H1 (cell line): ENCODE measurements around the gene CD38. TPM values are rescaled to one million over a fixed set of nuclear protein-coding genes. Genes with fewer than 3 reads are reported as not detected.

ENCODE experiments used
- CTCF ChIA-PET: fragments of 300-600 bp; sonication (Branson Sonifier 250); formaldehyde crosslinking; loops from one replicate; lab custom pipeline; 2021; ENCODE audit not compliant: partially characterized antibody; lab: Charles Lee
- POLR2A ChIA-PET: fragments of 300-600 bp; sonication (Branson Sonifier 250); formaldehyde crosslinking; loops from one replicate; lab custom pipeline; 2021; ENCODE audit warnings: inconsistent platforms; ENCODE audit not compliant: partially characterized antibody; lab: Charles Lee
- DNase-seq, 2 experiments: peaks; one replicate each; pipeline versions ENCODE4 v3.0.0 to v3.0.0-alpha.2; 2010 to 2022; ENCODE audit warnings: low spot score in 2 of 2, low read depth in 1 of 2, mixed read lengths in 1 of 2
- FAIRE-seq: peaks from 2 replicates; lab custom pipeline; 2011; peaks lifted over from hg19 to GRCh38; lab: Jason Lieb, UNC
- H2AFZ ChIP-seq: 2 replicates; pipeline ENCODE4 v1.8.1; 2012; ENCODE audit warnings: low read length, inconsistent platforms
- H2AK5ac ChIP-seq: 2 replicates; pipeline ENCODE4 v1.6.1; 2013; ENCODE audit warnings: low read depth, low read length
- H2BK120ac ChIP-seq: replicated peaks from 2 replicates; pipeline ENCODE3; 2013; ENCODE audit warnings: low read depth, low read length, inconsistent platforms
- H2BK12ac ChIP-seq: 2 replicates; pipeline ENCODE4 v1.6.1; 2013; ENCODE audit warnings: low read depth, low read length
- H2BK15ac ChIP-seq: 2 replicates; pipeline ENCODE4 v1.6.1; 2013; ENCODE audit warnings: low read length
- H2BK20ac ChIP-seq: 2 replicates; pipeline ENCODE4 v1.6.1; 2013; ENCODE audit warnings: low read length
- H2BK5ac ChIP-seq: 2 replicates; pipeline ENCODE4 v1.6.1; 2013; ENCODE audit warnings: low read depth, low read length
- H3K14ac ChIP-seq: 2 replicates; pipeline ENCODE4 v1.6.1; 2013; ENCODE audit warnings: inconsistent platforms; ENCODE audit not compliant: insufficient read length
- H3K18ac ChIP-seq: 2 replicates; pipeline ENCODE4 v1.6.1; 2013; ENCODE audit warnings: low read length; ENCODE audit errors: extremely low read depth
- H3K23ac ChIP-seq: 2 replicates; pipeline ENCODE4 v1.6.1; 2013; ENCODE audit warnings: inconsistent platforms; ENCODE audit not compliant: insufficient read length
- H3K23me2 ChIP-seq: 2 replicates; pipeline ENCODE4 v1.6.1; 2013; ENCODE audit warnings: low read depth, low read length
- H3K27ac ChIP-seq: 2 replicates; pipeline ENCODE4 v1.6.1; 2011; ENCODE audit warnings: low read depth, low read length, inconsistent platforms
- H3K27me3 ChIP-seq, 4 experiments: replicated peaks in 1 of 4; 1 replicate in 1 of 4; 2 replicates in 3 of 4; pipeline versions ENCODE4 v1.6.1 to v1.8.1; 2011 to 2013; ENCODE audit warnings: low read length in 3 of 4, mild to moderate bottlenecking in 3 of 4, inconsistent platforms in 2 of 4, mixed read lengths in 2 of 4, moderate library complexity in 1 of 4; ENCODE audit not compliant: control insufficient read depth in 3 of 4, insufficient read depth in 3 of 4; ENCODE audit errors: extremely low read depth in 1 of 4
- H3K36me3 ChIP-seq, 4 experiments: 2 replicates each; pipeline versions ENCODE4 v1.6.1 to v1.8.1; 2011 to 2013; ENCODE audit warnings: mild to moderate bottlenecking in 4 of 4, low read length in 3 of 4, moderate library complexity in 2 of 4, control low read depth in 1 of 4, inconsistent platforms in 1 of 4; ENCODE audit not compliant: insufficient read depth in 4 of 4, control insufficient read depth in 2 of 4
- H3K4ac ChIP-seq: replicated peaks from 2 replicates; pipeline ENCODE3; 2013; ENCODE audit warnings: low read length, low read depth, mixed read lengths, inconsistent platforms; ENCODE audit not compliant: insufficient read length
- H3K4me1 ChIP-seq, 4 experiments: replicated peaks in 1 of 4; 1 replicate in 1 of 4; 2 replicates in 3 of 4; pipeline versions ENCODE4 v1.6.1 to v1.8.1; 2011 to 2013; ENCODE audit warnings: low read length in 3 of 4, inconsistent platforms in 2 of 4, mixed read lengths in 1 of 4; ENCODE audit not compliant: insufficient read depth in 4 of 4, control insufficient read depth in 3 of 4
- H3K4me2 ChIP-seq, 2 experiments: 2 replicates each; pipeline versions ENCODE4 v1.6.1 to v1.8.1; 2011 to 2013; ENCODE audit warnings: low read depth in 2 of 2, low read length in 2 of 2, control low read depth in 1 of 2, inconsistent platforms in 1 of 2, mild to moderate bottlenecking in 1 of 2; ENCODE audit not compliant: insufficient read depth in 1 of 2
- H3K4me3 ChIP-seq, 4 experiments: fragments of 200-600, 300-600 bp in 1 of 4; sonication (generic), shearing (Covaris generic), sonication (Bioruptor Twin) in 1 of 4; 2 replicates each; pipeline versions ENCODE4 v1.5.1 to v1.8.1; 2011 to 2016; ENCODE audit warnings: low read length in 4 of 4, low read depth in 3 of 4, control low read depth in 2 of 4, inconsistent platforms in 2 of 4, mild to moderate bottlenecking in 2 of 4, mixed read lengths in 1 of 4, moderate library complexity in 1 of 4; ENCODE audit not compliant: insufficient read depth in 2 of 4; ENCODE audit errors: extremely low read depth in 1 of 4
- H3K56ac ChIP-seq: replicated peaks from 2 replicates; pipeline ENCODE3; 2013; ENCODE audit warnings: low read depth, mild to moderate bottlenecking, mixed read lengths, low read length, inconsistent platforms; ENCODE audit not compliant: insufficient read length
- H3K79me1 ChIP-seq: 2 replicates; pipeline ENCODE4 v1.6.1; 2013; ENCODE audit warnings: low read depth, low read length, control low read depth
- H3K79me2 ChIP-seq, 2 experiments: 2 replicates each; pipeline versions ENCODE4 v1.6.1 to v1.8.1; 2012 to 2013; ENCODE audit warnings: low read length in 2 of 2, mild to moderate bottlenecking in 2 of 2, inconsistent platforms in 1 of 2; ENCODE audit not compliant: insufficient read depth in 2 of 2, control insufficient read depth in 1 of 2
- H3K9ac ChIP-seq, 4 experiments: replicated peaks in 1 of 4; 1 replicate in 1 of 4; 2 replicates in 3 of 4; pipeline versions ENCODE4 v1.6.1 to v1.8.1; 2011 to 2013; ENCODE audit warnings: low read depth in 3 of 4, low read length in 3 of 4, control low read depth in 2 of 4, mild to moderate bottlenecking in 2 of 4, moderate library complexity in 2 of 4, inconsistent platforms in 1 of 4; ENCODE audit errors: extremely low read depth in 1 of 4
- H3K9me3 ChIP-seq, 2 experiments: 2 replicates each; pipeline versions ENCODE4 v1.6.1 to v1.8.1; 2012 to 2013; ENCODE audit warnings: mild to moderate bottlenecking in 2 of 2, moderate library complexity in 2 of 2, control low read depth in 1 of 2, inconsistent platforms in 1 of 2, low read depth in 1 of 2, low read length in 1 of 2, mixed read lengths in 1 of 2; ENCODE audit not compliant: insufficient read depth in 2 of 2
- H4K20me1 ChIP-seq, 2 experiments: replicated peaks in 1 of 2; 2 replicates each; pipeline versions ENCODE3 to v1.8.1; 2011 to 2013; ENCODE audit warnings: inconsistent platforms in 2 of 2, low read length in 2 of 2, mild to moderate bottlenecking in 1 of 2; ENCODE audit not compliant: insufficient read depth in 2 of 2, control insufficient read depth in 1 of 2
- H4K5ac ChIP-seq: 2 replicates; pipeline ENCODE4 v1.6.1; 2013; ENCODE audit warnings: low read length, low read depth, mixed read lengths, inconsistent platforms; ENCODE audit not compliant: insufficient read length
- H4K8ac ChIP-seq: 2 replicates; pipeline ENCODE4 v1.8.0; 2013; ENCODE audit warnings: mild to moderate bottlenecking, moderate library complexity, low read length, inconsistent platforms; ENCODE audit not compliant: insufficient read depth; ENCODE audit errors: extremely low read depth
- H4K91ac ChIP-seq: replicated peaks from 2 replicates; pipeline ENCODE3; 2013; ENCODE audit warnings: low read length, mixed read lengths, inconsistent platforms; ENCODE audit not compliant: insufficient read length
- BRCA1 ChIP-seq: IDR thresholded peaks from 2 replicates; pipeline ENCODE4 v1.6.1; 2012; ENCODE audit warnings: low read depth, low read length, improper control_type of control experiment
- CBX8 ChIP-seq: fragments of 300-800, 300-1000 bp; sonication (generic); IDR thresholded peaks from 2 replicates; pipeline ENCODE4 v1.7.1; 2016; ENCODE audit warnings: low read depth, low read length, borderline replicate concordance
- CREB1 ChIP-seq: IDR thresholded peaks from 2 replicates; pipeline ENCODE4 v1.6.1; 2012; ENCODE audit warnings: inconsistent platforms
- EGR1 ChIP-seq: IDR thresholded peaks from 2 replicates; pipeline ENCODE4 v1.6.1; 2011; ENCODE audit warnings: low read depth, low read length, borderline replicate concordance
- NANOG ChIP-seq: IDR thresholded peaks from 2 replicates; pipeline ENCODE4 v1.6.1; 2011; ENCODE audit warnings: low read length, low read depth, mild to moderate bottlenecking, inconsistent platforms; ENCODE audit not compliant: insufficient read depth, poor library complexity, severe bottlenecking
- RAD21 ChIP-seq, 2 experiments: IDR thresholded peaks in 1 of 2; conservative IDR thresholded peaks in 1 of 2; 2 replicates each; pipeline ENCODE4 v1.6.1; 2011; ENCODE audit warnings: low read depth in 2 of 2, low read length in 2 of 2, improper control_type of control experiment in 1 of 2, inconsistent platforms in 1 of 2, mild to moderate bottlenecking in 1 of 2, moderate library complexity in 1 of 2
- RXRA ChIP-seq: IDR thresholded peaks from 2 replicates; pipeline ENCODE4 v1.6.1; 2011; ENCODE audit warnings: low read depth, mild to moderate bottlenecking, low read length, moderate library complexity; ENCODE audit not compliant: insufficient read depth
- SIN3A ChIP-seq, 2 experiments: IDR thresholded peaks in 1 of 2; conservative IDR thresholded peaks in 1 of 2; 2 replicates each; pipeline ENCODE4 v1.6.1; 2011 to 2012; ENCODE audit warnings: low read length in 2 of 2, improper control_type of control experiment in 1 of 2, low read depth in 1 of 2, mild to moderate bottlenecking in 1 of 2
- SIRT6 ChIP-seq: IDR thresholded peaks from one replicate; pipeline ENCODE4 v1.7.1; 2012; ENCODE audit warnings: low read length, inconsistent platforms
- SIX5 ChIP-seq: IDR thresholded peaks from 2 replicates; pipeline ENCODE4 v1.6.1; 2011; ENCODE audit warnings: mild to moderate bottlenecking, low read depth, low read length
- TAF1 ChIP-seq: IDR thresholded peaks from 2 replicates; pipeline ENCODE4 v1.6.1; 2011; ENCODE audit warnings: mild to moderate bottlenecking, low read depth, low read length
- TAF7 ChIP-seq: optimal IDR thresholded peaks from 2 replicates; pipeline ENCODE3; 2011; ENCODE audit warnings: low read depth, mild to moderate bottlenecking, inconsistent platforms, low read length, moderate library complexity, borderline replicate concordance
- USF2 ChIP-seq: IDR thresholded peaks from 2 replicates; pipeline ENCODE4 v1.6.1; 2011; ENCODE audit warnings: low read length, improper control_type of control experiment
- WGBS, 2 experiments: shearing (Covaris generic) in 1 of 2; methylation state at CpG; one replicate each; pipeline versions ENCODE4 v1.1.6 to v1.1.7; 2013 to 2015; ENCODE audit warnings: low lambda C conversion rate in 2 of 2, mixed read lengths in 2 of 2, inconsistent platforms in 1 of 2, low coverage in 1 of 2, missing lambda C conversion rate in 1 of 2; ENCODE audit not compliant: insufficient replicate concordance in 2 of 2, insufficient coverage in 1 of 2, insufficient read length in 1 of 2; ENCODE audit errors: extremely low coverage in 1 of 2, missing lambda C conversion rate in 1 of 2; 5-methylcytosine and 5-hydroxymethylcytosine counted together
- polyA plus RNA-seq, 7 experiments: library from polyadenylated mRNA; depleted of rRNA in 3 of 7; stranded (reverse) in 5 of 7; unstranded in 2 of 7; fragments of >200 nt in 5 of 7; fragments of 200-250 nt in 2 of 7; gene quantifications; 1 replicate in 5 of 7; 2 replicates in 1 of 7; 4 replicates in 1 of 7; pipeline versions ENCODE4 v1.2.1 to v1.2.3, GENCODE V29; 2011 to 2013; ENCODE audit warnings: missing spikeins in 2 of 7, mixed read lengths in 2 of 7
- total RNA-seq: library from RNA; stranded (reverse); fragmentation: NEBNext Ultra II Directional; extraction: Animal tissue kit (Norgen Biotek cat#: 25700); gene quantifications from 2 replicates; pipeline ENCODE4 v1.2.1, GENCODE V29; 2021

The CD38 gene
- total and polyA plus RNA-seq, 2 of the 8 experiments (the other 6 are each of a cell fraction or from before 2014, with no cell fraction given) = 0.14 to 0.24 TPM

DNA sequence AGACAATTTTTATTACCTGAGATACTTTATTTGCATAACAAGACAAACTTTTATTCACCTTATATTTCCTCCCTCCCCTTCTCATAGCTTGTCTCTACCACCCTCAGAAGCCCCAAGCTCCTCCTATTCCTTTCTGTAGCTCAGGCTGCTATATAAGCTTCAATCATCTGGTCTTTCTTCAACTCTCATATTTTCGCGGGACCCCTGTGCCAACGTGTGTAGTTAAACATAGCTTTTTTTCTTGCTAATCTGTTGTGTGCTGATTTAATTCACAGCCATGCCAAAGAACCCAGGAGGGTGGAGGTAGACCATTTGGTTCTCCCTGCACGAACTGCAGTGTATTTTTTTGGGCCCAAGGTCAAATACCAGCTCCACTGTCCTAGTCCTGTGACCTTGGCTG is 21.1 kb upstream of the CD38 start:
- no peak overlapping the region for H3K4me2 ChIP-seq
- H2AK5ac ChIP-seq = no peak overlapping the region
- no peaks in the 10 kb centered on the region for H3K79me2 ChIP-seq
- H3K4me3 ChIP-seq = no peak overlapping the region
- no peak overlapping the region for H2BK20ac ChIP-seq
- H3K27me3 ChIP-seq = no peaks in the 10 kb centered on the region
- WGBS, 2 experiments = 85% methylated on average over 4 of the region's 4 CpGs; no CpG with 5 or more reads in 1 of the 2 experiments
- FAIRE-seq (no peak), DNase-seq (no peak)
- no peak overlapping the region for H2BK15ac ChIP-seq
- no peaks in the 10 kb centered on the region for H3K9me3 ChIP-seq
- H3K18ac ChIP-seq = no peak overlapping the region
- no peaks in the 10 kb centered on the region for H3K79me1 ChIP-seq
- no peak overlapping the region for H2AFZ ChIP-seq
- H4K91ac ChIP-seq = no peak overlapping the region
- no peaks in the 10 kb centered on the region for H3K4me1 ChIP-seq
- no peak overlapping the region for H2BK120ac ChIP-seq
- ChIA-PET CTCF (interaction anchor here (0.7 to 3.9 kb wide), 8 partner anchors 9 to 475 kb away, joined by 3 to 21 read pairs (median 3); no protein-coding TSS in a partner anchor), POLR2A (interaction anchor here (1.5 kb wide), 1 partner anchor 76 kb away, joined by 3 read pairs; the partner anchor contains the start of gene FAM200B)
- no peak overlapping the region for H4K8ac ChIP-seq
- no peak overlapping the region for H3K23ac ChIP-seq
- H2BK12ac ChIP-seq = no peak overlapping the region
- H2BK5ac ChIP-seq = no peak overlapping the region
- H3K36me3 ChIP-seq = no peaks in the 10 kb centered on the region
- H3K4ac ChIP-seq = no peak overlapping the region
- no peak overlapping the region for H4K5ac ChIP-seq
- no peak overlapping the region for H3K9ac ChIP-seq
- H4K20me1 ChIP-seq = no peaks in the 10 kb centered on the region
- H3K23me2 ChIP-seq = no peaks in the 10 kb centered on the region
- H3K14ac ChIP-seq = no peak overlapping the region
- no peak overlapping the region for H3K56ac ChIP-seq
- no peak overlapping the region for H3K27ac ChIP-seq
- TF ChIP-seq TAF7 = no peak
- TF ChIP-seq SIRT6 = no peak
- TF ChIP-seq CBX8 = no peak
- TF ChIP-seq RAD21 (IDR thresholded peaks at IDR 0.05 in 1 of 2, conservative IDR thresholded peaks at IDR 0.05 in 1 of 2; ENCODE audit: low read depth in 2 of 2, low read length in 2 of 2) = no peak
- no peak for TF ChIP-seq SIN3A (conservative IDR thresholded peaks at IDR 0.05 in 1 of 2, IDR thresholded peaks at IDR 0.05 in 1 of 2; ENCODE audit: low read depth in 1 of 2, low read length in 2 of 2)
- TF ChIP-seq NANOG = no peak
- TF ChIP-seq TAF1 = no peak
- TF ChIP-seq RXRA = no peak
- TF ChIP-seq CREB1 = no peak
- no peak for TF ChIP-seq EGR1
- TF ChIP-seq SIX5 = no peak
- TF ChIP-seq BRCA1 = no peak
- TF ChIP-seq USF2 = no peak
